Sciatic nerve (tissue), 2 donors: ENCODE measurements around the gene FLOT2. TPM values are rescaled to one million over a fixed set of nuclear protein-coding genes. Genes with fewer than 3 reads are reported as not detected.
"Not testable (repeated sequence)": the region's sequence is repeated elsewhere in the genome, so short reads cannot be mapped to it uniquely, and the experiment has no call there.

ENCODE experiments used
- ATAC-seq: fragments of 200-7000 bp; cut with Tn5 transposase; one replicate; pipeline ENCODE4 v1.9.1; 2020; ENCODE audit warnings: mild to moderate bottlenecking, moderate library complexity
- DNase-seq: peaks from one replicate; pipeline ENCODE4 v3.0.0-alpha.2; 2020; ENCODE audit warnings: low spot score
- intact Hi-C: fragments of 100-400 bp; cut with DNase I; formaldehyde crosslinking; loops from one replicate; pipeline ENCODE4 v1.14.2; 2022
- total RNA-seq: library from RNA; stranded (reverse); fragmentation: NEBNext Ultra II Directional; extraction: Animal tissue kit (Norgen Biotek cat#: 25700); gene quantifications from one replicate; pipeline ENCODE4 v1.2.1, GENCODE V29; 2021
- donor health status: DM: no; HTN: no; CAD: no.
- donor health status: DM: no; HTN: no; CAD: no.

Gene FLOT2
- total RNA-seq = 111 TPM

- peak; percentile 82 for DNase-seq
- intact Hi-C loops = no loop called here
- peak; percentile 87 for ATAC-seq
These were observed at the start of gene FLOT2 for GRCh38 chr17:28896884-28897768. FLOT2 (minus strand) TSS chr17:28897733; CDS start chr17:28897574, 159 bp downstream.

GRCh38 chr17:28946239-28946638, 48.7 kb upstream of the FLOT2 start:
- ATAC-seq (no peak), DNase-seq (no peak)
- intact Hi-C loops = no loop called here

GRCh38 chr17:28944862-28945741, 47.6 kb upstream of the FLOT2 start:
- intact Hi-C loops = no loop called here

GRCh38 chr17:28944343-28944742, 46.8 kb upstream of the FLOT2 start:
- DNase-seq (no peak), ATAC-seq (no peak)
- intact Hi-C loops = no loop called here

More at GRCh38 chr17:28944862-28945741, 47.6 kb upstream of the FLOT2 start:
- DNase-seq = no peak
- no peak for ATAC-seq

- intact Hi-C loops = no loop called here
- DNase-seq (no peak), ATAC-seq (no peak)
These were observed 45.4 kb upstream of the FLOT2 start for GRCh38 chr17:28942925-28943324.

GRCh38 chr17:28941251-28941650, 43.7 kb upstream of the FLOT2 start:
- DNase-seq = no peak
- intact Hi-C loops = no loop called here
- no peak for ATAC-seq

GRCh38 chr17:28940675-28941074, 43.1 kb upstream of the FLOT2 start:
- intact Hi-C loops = no loop called here
- DNase-seq = no peak
- peak; percentile 28 for ATAC-seq

- DNase-seq = no peak
- intact Hi-C loops = no loop called here
- ATAC-seq = no peak
These were observed 42.6 kb upstream of the FLOT2 start for GRCh38 chr17:28940142-28940541.

- intact Hi-C loops = no loop called here
- DNase-seq = no peak
- no peak for ATAC-seq
These were observed 41.0 kb upstream of the FLOT2 start for GRCh38 chr17:28938552-28938951.

GRCh38 chr17:28937044-28937729, 39.7 kb upstream of the FLOT2 start:
- intact Hi-C loops = no loop called here
- no peak for DNase-seq
- peak; percentile 77 for ATAC-seq

GRCh38 chr17:28935744-28936460, 38.4 kb upstream of the FLOT2 start:
- DNase-seq = no peak
- intact Hi-C loops = no loop called here
- no peak for ATAC-seq

GRCh38 chr17:28934508-28934907, 37.0 kb upstream of the FLOT2 start:
- DNase-seq, ATAC-seq, intact Hi-C loops: not testable (repeated sequence)

- DNase-seq = no peak
- no peak for ATAC-seq
- intact Hi-C loops = no loop called here
These were observed 32.3 kb upstream of the FLOT2 start for GRCh38 chr17:28929787-28930186.

- ATAC-seq = no peak
- no peak for DNase-seq
- intact Hi-C loops = no loop called here
These were observed 30.5 kb upstream of the FLOT2 start for GRCh38 chr17:28928061-28928460.

GRCh38 chr17:28926786-28927185, 29.3 kb upstream of the FLOT2 start:
- no peak for DNase-seq
- ATAC-seq = no peak
- intact Hi-C loops = no loop called here

- DNase-seq = no peak
- ATAC-seq = no peak
- intact Hi-C loops = no loop called here
These were observed 28.8 kb upstream of the FLOT2 start for GRCh38 chr17:28926366-28926765.

GRCh38 chr17:28925912-28926365, 28.4 kb upstream of the FLOT2 start:
- peak; percentile 48 for ATAC-seq
- intact Hi-C loops = no loop called here
- DNase-seq = no peak

GRCh38 chr17:28920201-28920600, 22.7 kb upstream of the FLOT2 start:
- intact Hi-C loops = no loop called here
- no peak for DNase-seq
- no peak for ATAC-seq

- intact Hi-C loops = no loop called here
- DNase-seq (no peak), ATAC-seq (no peak)
These were observed 20.8 kb upstream of the FLOT2 start for GRCh38 chr17:28918295-28918694.
